Esophagus squamous epithelium (tissue), 4 donors: ENCODE results near the gene DCTN2.

Source experiments
- CTCF ChIP-seq, 6 experiments: fragments of 450-650 bp in 4 of 6; fragments of 200-600 bp in 2 of 6; sonication (generic) in 2 of 6; IDR thresholded peaks; one replicate each; pipeline ENCODE4 v1.5.1; 2016 to 2019; ENCODE audit warnings: antibody characterized with exemption in 6 of 6, mild to moderate bottlenecking in 4 of 6, moderate library complexity in 4 of 6
- POLR2A ChIP-seq, 4 donors: fragments of 450-650 bp; IDR thresholded peaks; one replicate each; pipeline ENCODE4 v1.6.1; 2017; ENCODE audit warnings: antibody characterized with exemption in 4 of 4, mild to moderate bottlenecking in 4 of 4, moderate library complexity in 3 of 4

GRCh38 chr12:57512665-57513064 is 34.3 kb downstream of the DCTN2 start:
- no peak for TF ChIP-seq POLR2A (IDR thresholded peaks at IDR 0.05)
- no peak for TF ChIP-seq CTCF (IDR thresholded peaks at IDR 0.05)
